ENCODE measurements around the gene KIAA1755.

DNA sequence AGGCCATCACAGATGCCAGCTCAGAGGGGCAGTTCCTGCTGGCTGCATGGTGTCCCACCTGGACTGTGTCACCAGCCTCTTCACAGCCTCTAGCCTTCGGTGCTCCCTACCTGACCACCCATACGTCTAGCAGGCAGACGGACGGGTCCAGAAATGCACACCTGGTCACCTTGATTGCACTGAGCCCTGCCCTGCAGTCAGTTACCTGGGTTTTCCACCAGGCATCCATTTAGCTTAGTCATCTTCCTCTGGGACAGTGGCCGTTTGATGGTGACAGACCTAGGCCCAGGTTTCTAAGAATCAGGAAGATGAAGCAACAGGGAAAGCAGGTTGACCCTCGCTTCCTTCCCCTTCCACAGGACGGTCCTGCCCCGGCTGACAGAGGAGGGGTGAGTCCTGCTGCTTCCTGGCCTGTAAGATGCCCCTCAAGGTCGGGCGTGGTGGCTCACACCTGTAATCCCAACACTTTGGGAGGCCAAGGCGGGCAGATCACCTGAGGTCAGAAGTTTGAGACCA, 33.6 kb upstream of the KIAA1755 start:
- TF ChIP-seq, protein P1, sequence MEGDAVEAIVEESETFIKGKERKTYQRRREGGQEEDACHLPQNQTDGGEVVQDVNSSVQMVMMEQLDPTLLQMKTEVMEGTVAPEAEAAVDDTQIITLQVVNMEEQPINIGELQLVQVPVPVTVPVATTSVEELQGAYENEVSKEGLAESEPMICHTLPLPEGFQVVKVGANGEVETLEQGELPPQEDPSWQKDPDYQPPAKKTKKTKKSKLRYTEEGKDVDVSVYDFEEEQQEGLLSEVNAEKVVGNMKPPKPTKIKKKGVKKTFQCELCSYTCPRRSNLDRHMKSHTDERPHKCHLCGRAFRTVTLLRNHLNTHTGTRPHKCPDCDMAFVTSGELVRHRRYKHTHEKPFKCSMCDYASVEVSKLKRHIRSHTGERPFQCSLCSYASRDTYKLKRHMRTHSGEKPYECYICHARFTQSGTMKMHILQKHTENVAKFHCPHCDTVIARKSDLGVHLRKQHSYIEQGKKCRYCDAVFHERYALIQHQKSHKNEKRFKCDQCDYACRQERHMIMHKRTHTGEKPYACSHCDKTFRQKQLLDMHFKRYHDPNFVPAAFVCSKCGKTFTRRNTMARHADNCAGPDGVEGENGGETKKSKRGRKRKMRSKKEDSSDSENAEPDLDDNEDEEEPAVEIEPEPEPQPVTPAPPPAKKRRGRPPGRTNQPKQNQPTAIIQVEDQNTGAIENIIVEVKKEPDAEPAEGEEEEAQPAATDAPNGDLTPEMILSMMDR (IDR thresholded peaks at IDR 0.05): no peak
- no peak for TF ChIP-seq POLR2A (IDR thresholded peaks at IDR 0.05)
